ENCODE measurements around the gene DNAJC25.

DNA sequence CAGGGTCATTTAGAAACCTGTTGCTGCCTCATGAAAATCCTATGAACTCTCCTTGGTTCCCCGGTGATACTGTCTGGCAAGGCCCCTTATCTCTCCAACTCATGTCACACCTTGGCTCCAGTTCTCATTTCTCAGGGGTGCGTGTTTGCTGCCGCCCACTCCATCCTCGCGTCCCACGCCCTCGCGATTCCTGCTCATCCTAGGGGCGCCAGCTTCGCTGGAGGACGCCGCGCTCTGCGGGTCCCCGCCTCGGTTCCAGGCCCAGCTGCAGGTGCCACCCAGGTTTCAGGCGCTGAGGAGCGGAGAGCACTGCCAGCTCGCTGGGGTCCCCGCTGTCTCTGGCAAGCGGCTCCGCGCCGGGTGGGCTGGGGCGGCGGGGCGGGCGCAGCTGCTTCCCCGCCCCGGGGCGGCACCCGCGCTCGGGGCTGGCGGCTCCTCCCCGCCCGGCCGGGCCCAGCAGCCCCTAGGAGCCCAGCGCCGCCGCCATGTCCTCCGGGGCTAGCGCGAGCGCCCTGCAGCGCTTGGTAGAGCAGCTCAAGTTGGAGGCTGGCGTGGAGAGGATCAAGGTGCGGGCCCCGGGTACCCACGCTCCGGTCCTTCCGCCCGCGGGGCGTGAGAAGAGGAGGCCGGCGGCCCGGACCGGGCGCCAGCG lies 30.1 kb downstream of the DNAJC25 start, which contains the start of gene GNG10:
- TF ChIP-seq, protein P1, sequence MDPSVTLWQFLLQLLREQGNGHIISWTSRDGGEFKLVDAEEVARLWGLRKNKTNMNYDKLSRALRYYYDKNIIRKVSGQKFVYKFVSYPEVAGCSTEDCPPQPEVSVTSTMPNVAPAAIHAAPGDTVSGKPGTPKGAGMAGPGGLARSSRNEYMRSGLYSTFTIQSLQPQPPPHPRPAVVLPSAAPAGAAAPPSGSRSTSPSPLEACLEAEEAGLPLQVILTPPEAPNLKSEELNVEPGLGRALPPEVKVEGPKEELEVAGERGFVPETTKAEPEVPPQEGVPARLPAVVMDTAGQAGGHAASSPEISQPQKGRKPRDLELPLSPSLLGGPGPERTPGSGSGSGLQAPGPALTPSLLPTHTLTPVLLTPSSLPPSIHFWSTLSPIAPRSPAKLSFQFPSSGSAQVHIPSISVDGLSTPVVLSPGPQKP (IDR thresholded peaks at IDR 0.05; ENCODE audit: low read depth, low read length) = no peak
- TF ChIP-seq NFE2L2 (conservative IDR thresholded peaks at IDR 0.05; ENCODE audit: low read length) = no peak
- no peak for TF ChIP-seq GATA3 (IDR thresholded peaks at IDR 0.05; ENCODE audit: borderline replicate concordance)
- TF ChIP-seq, protein P2, sequence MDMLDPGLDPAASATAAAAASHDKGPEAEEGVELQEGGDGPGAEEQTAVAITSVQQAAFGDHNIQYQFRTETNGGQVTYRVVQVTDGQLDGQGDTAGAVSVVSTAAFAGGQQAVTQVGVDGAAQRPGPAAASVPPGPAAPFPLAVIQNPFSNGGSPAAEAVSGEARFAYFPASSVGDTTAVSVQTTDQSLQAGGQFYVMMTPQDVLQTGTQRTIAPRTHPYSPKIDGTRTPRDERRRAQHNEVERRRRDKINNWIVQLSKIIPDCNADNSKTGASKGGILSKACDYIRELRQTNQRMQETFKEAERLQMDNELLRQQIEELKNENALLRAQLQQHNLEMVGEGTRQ (IDR thresholded peaks at IDR 0.05) = no peak
- TF ChIP-seq ESRRA (IDR thresholded peaks at IDR 0.05; ENCODE audit: borderline replicate concordance, low read length) = no peak
- TF ChIP-seq KDM1A (IDR thresholded peaks at IDR 0.05; ENCODE audit: low read depth) = no peak
- TF ChIP-seq, protein P3, sequence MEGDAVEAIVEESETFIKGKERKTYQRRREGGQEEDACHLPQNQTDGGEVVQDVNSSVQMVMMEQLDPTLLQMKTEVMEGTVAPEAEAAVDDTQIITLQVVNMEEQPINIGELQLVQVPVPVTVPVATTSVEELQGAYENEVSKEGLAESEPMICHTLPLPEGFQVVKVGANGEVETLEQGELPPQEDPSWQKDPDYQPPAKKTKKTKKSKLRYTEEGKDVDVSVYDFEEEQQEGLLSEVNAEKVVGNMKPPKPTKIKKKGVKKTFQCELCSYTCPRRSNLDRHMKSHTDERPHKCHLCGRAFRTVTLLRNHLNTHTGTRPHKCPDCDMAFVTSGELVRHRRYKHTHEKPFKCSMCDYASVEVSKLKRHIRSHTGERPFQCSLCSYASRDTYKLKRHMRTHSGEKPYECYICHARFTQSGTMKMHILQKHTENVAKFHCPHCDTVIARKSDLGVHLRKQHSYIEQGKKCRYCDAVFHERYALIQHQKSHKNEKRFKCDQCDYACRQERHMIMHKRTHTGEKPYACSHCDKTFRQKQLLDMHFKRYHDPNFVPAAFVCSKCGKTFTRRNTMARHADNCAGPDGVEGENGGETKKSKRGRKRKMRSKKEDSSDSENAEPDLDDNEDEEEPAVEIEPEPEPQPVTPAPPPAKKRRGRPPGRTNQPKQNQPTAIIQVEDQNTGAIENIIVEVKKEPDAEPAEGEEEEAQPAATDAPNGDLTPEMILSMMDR (IDR thresholded peaks at IDR 0.05) = no peak
- peak in 1 of 2 experiments; percentile 72; a peak in 3 of 5 replicates for TF ChIP-seq JUN (IDR thresholded peaks at IDR 0.05)
